Measurements from ENCODE around the gene ST3GAL2. TPM values are rescaled to one million over a fixed set of nuclear protein-coding genes. Genes with fewer than 3 reads are reported as not detected.

ST3GAL2 gene
- total and polyA plus RNA-seq, 9 of the 15 experiments (the other 6 are each of a cell fraction or from before 2014, with no cell fraction given) = 1.5 to 108 (median 34.3) TPM

GRCh38 chr16:70430667-70431536 is 8.0 kb downstream of the ST3GAL2 start (continued):
- TF ChIP-seq MTF1 (CRISPR knock-in tag; IDR thresholded peaks at IDR 0.05; ENCODE audit: borderline replicate concordance) = no peak
- TF ChIP-seq SUPT5H (IDR thresholded peaks at IDR 0.05) = peak; percentile 49; the same call in 1 of the 2 replicates
- TF ChIP-seq ZBTB7A (IDR thresholded peaks at IDR 0.05; ENCODE audit: borderline replicate concordance, control insufficient read depth, low read depth, low read length) = peak; percentile 36; the same call in 1 of the 2 replicates
- peak; percentile 90 for TF ChIP-seq ZNF311 (CRISPR knock-in tag; IDR thresholded peaks at IDR 0.05)
- TF ChIP-seq ZKSCAN8 (CRISPR knock-in tag; IDR thresholded peaks at IDR 0.05) = peak; percentile 59; the same call in 1 of the 2 replicates
- no peak for TF ChIP-seq ADNP (tag; IDR thresholded peaks at IDR 0.05)
- TF ChIP-seq CREM (IDR thresholded peaks at IDR 0.05; ENCODE audit: low read depth) = peak; percentile 72; the same call in 1 of the 2 replicates
- TF ChIP-seq HBP1 (CRISPR knock-in tag; IDR thresholded peaks at IDR 0.05) = 0 out of 2 replicates have a peak, but pooled peaks have one; percentile 12
- TF ChIP-seq ATF1 (CRISPR knock-in tag; IDR thresholded peaks at IDR 0.05) = no peak
- no peak for TF ChIP-seq ATF1 (tag; IDR thresholded peaks at IDR 0.05)
- TF ChIP-seq NFRKB (IDR thresholded peaks at IDR 0.05; ENCODE audit: low read depth) = peak; percentile 83
- 0 out of 2 replicates have a peak, but pooled peaks have one; percentile 19 for TF ChIP-seq NKRF (IDR thresholded peaks at IDR 0.05; ENCODE audit: borderline replicate concordance)
- TF ChIP-seq BDP1 (IDR thresholded peaks at IDR 0.05; ENCODE audit: insufficient read depth, insufficient read length) = no peak
- TF ChIP-seq POLR2AphosphoS5 (IDR thresholded peaks at IDR 0.05; ENCODE audit: control insufficient read depth, insufficient read depth, low read depth, low read length) = peak; percentile 17; the same call in 1 of the 2 replicates
- TF ChIP-seq ZNF445 (CRISPR knock-in tag; IDR thresholded peaks at IDR 0.05; ENCODE audit: low read depth) = peak; percentile 39; the same call in 1 of the 2 replicates
- 0 out of 2 replicates have a peak, but pooled peaks have one; percentile 18 for TF ChIP-seq DPF2 (IDR thresholded peaks at IDR 0.05)
- TF ChIP-seq NFIX (CRISPR knock-in tag; IDR thresholded peaks at IDR 0.05; ENCODE audit: low read depth) = no peak
- TF ChIP-seq, protein P1, sequence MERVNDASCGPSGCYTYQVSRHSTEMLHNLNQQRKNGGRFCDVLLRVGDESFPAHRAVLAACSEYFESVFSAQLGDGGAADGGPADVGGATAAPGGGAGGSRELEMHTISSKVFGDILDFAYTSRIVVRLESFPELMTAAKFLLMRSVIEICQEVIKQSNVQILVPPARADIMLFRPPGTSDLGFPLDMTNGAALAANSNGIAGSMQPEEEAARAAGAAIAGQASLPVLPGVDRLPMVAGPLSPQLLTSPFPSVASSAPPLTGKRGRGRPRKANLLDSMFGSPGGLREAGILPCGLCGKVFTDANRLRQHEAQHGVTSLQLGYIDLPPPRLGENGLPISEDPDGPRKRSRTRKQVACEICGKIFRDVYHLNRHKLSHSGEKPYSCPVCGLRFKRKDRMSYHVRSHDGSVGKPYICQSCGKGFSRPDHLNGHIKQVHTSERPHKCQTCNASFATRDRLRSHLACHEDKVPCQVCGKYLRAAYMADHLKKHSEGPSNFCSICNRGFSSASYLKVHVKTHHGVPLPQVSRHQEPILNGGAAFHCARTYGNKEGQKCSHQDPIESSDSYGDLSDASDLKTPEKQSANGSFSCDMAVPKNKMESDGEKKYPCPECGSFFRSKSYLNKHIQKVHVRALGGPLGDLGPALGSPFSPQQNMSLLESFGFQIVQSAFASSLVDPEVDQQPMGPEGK (CRISPR knock-in tag; IDR thresholded peaks at IDR 0.05; ENCODE audit: borderline replicate concordance) = peak; percentile 58; the same call in 1 of the 2 replicates
- peak; percentile 18; the same call in 1 of the 2 replicates for TF ChIP-seq CTBP1 (IDR thresholded peaks at IDR 0.05; ENCODE audit: borderline replicate concordance)
- TF ChIP-seq EGR1 (conservative IDR thresholded peaks at IDR 0.05) = peak; percentile 85
- peak; percentile 51; the same call in 1 of the 2 replicates for TF ChIP-seq TCFL5 (CRISPR knock-in tag; conservative IDR thresholded peaks at IDR 0.05)
- no peak for TF ChIP-seq RB1 (IDR thresholded peaks at IDR 0.05; ENCODE audit: low read depth)
- TF ChIP-seq TEAD2 (tag; IDR thresholded peaks at IDR 0.05) = 0 out of 2 replicates have a peak, but pooled peaks have one; percentile 55
- peak; percentile 52; the same call in 1 of the 2 replicates for TF ChIP-seq RFX7 (CRISPR knock-in tag; IDR thresholded peaks at IDR 0.05)

Data from K562 (cell line).